LoVo (cell line): ENCODE measurements around the gene SLC43A3.

Experiments
- DNase-seq: peaks from one replicate; pipeline ENCODE4 v3.0.0-alpha.2; 2016; ENCODE audit warnings: low spot score

Gene SLC43A3

GRCh38 chr11:57427727-57428082, 784 bp upstream of the SLC43A3 start:
- no peak for DNase-seq

GRCh38 chr11:57426439-57426928, 437 bp downstream of the SLC43A3 start:
- peak; percentile 2 for DNase-seq

GRCh38 chr11:57425565-57426438, 1.1 kb downstream of the SLC43A3 start:
- DNase-seq: no peak

- DNase-seq: no peak
Measured at GRCh38 chr11:57424792-57425564, 1.9 kb downstream of the SLC43A3 start.

GRCh38 chr11:57424137-57424791, 2.7 kb downstream of the SLC43A3 start:
- DNase-seq: no peak

- DNase-seq: no peak
Measured at GRCh38 chr11:57422669-57423068, 4.3 kb downstream of the SLC43A3 start.

- DNase-seq: no peak
Measured at GRCh38 chr11:57421805-57422204, 5.1 kb downstream of the SLC43A3 start.

GRCh38 chr11:57421066-57421465, 5.9 kb downstream of the SLC43A3 start:
- no peak for DNase-seq

- DNase-seq: no peak
Measured at GRCh38 chr11:57419146-57419545, 7.8 kb downstream of the SLC43A3 start.

GRCh38 chr11:57418131-57418530, 8.8 kb downstream of the SLC43A3 start:
- DNase-seq: no peak

- DNase-seq: no peak
Measured at GRCh38 chr11:57417056-57417455, 9.9 kb downstream of the SLC43A3 start.

- no peak for DNase-seq
Measured at GRCh38 chr11:57416436-57416835, 10.5 kb downstream of the SLC43A3 start.

- DNase-seq: no peak
Measured at GRCh38 chr11:57414612-57415212, 12.2 kb downstream of the SLC43A3 start.

- DNase-seq: no peak
Measured at GRCh38 chr11:57413681-57414080, 13.2 kb downstream of the SLC43A3 start.

- DNase-seq: no peak
Measured at GRCh38 chr11:57410287-57410686, 16.6 kb downstream of the SLC43A3 start.

GRCh38 chr11:57409321-57410100, 17.4 kb downstream of the SLC43A3 start:
- no peak for DNase-seq

GRCh38 chr11:57408771-57409170, 18.1 kb downstream of the SLC43A3 start:
- DNase-seq: no peak

GRCh38 chr11:57407941-57408475, 18.9 kb downstream of the SLC43A3 start:
- DNase-seq: no peak

- DNase-seq: no peak
Measured at GRCh38 chr11:57407010-57407920, 19.7 kb downstream of the SLC43A3 start.

- no peak for DNase-seq
Measured at GRCh38 chr11:57406337-57406904, 20.5 kb downstream of the SLC43A3 start.
